Adrenal gland (tissue), 5 donors: ENCODE results near the gene SLC25A45.

ENCODE experiments used
- POLR2A ChIP-seq, 2 donors: fragments of 450-650 bp; IDR thresholded peaks; one replicate each; pipeline ENCODE4 v1.6.1; 2017; ENCODE audit warnings: antibody characterized with exemption in 2 of 2, mild to moderate bottlenecking in 2 of 2, moderate library complexity in 1 of 2
- TF ChIP-seq, protein P1 (sequence below), 6 experiments: fragments of 450-650 bp in 4 of 6; fragments of 200-600 bp in 2 of 6; sonication (generic) in 1 of 6; IDR thresholded peaks; 1 replicate in 5 of 6; 2 replicates in 1 of 6; pipeline versions ENCODE4 v1.5.1 to v1.8.0; 2016 to 2021; ENCODE audit warnings: antibody characterized with exemption in 6 of 6, mild to moderate bottlenecking in 2 of 6, moderate library complexity in 1 of 6
- donor health status: DM: no; HTN: no; CAD: no.

- TF ChIP-seq, protein P1, sequence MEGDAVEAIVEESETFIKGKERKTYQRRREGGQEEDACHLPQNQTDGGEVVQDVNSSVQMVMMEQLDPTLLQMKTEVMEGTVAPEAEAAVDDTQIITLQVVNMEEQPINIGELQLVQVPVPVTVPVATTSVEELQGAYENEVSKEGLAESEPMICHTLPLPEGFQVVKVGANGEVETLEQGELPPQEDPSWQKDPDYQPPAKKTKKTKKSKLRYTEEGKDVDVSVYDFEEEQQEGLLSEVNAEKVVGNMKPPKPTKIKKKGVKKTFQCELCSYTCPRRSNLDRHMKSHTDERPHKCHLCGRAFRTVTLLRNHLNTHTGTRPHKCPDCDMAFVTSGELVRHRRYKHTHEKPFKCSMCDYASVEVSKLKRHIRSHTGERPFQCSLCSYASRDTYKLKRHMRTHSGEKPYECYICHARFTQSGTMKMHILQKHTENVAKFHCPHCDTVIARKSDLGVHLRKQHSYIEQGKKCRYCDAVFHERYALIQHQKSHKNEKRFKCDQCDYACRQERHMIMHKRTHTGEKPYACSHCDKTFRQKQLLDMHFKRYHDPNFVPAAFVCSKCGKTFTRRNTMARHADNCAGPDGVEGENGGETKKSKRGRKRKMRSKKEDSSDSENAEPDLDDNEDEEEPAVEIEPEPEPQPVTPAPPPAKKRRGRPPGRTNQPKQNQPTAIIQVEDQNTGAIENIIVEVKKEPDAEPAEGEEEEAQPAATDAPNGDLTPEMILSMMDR (IDR thresholded peaks at IDR 0.05) = no peak
- TF ChIP-seq POLR2A (IDR thresholded peaks at IDR 0.05) = no peak
Measured at GRCh38 chr11:65379698-65380459, 2.6 kb downstream of the SLC25A45 start.
